Mucosa of stomach (tissue), 1 donor: Measurements from ENCODE around the gene CELSR1.

Experiments used
- H3K27me3 ChIP-seq: one replicate; pipeline ENCODE4 v1.7.0; 2013; ENCODE audit warnings: mild to moderate bottlenecking, low read length; ENCODE audit not compliant: control insufficient read depth, insufficient read depth
- H3K36me3 ChIP-seq: one replicate; pipeline ENCODE4 v1.7.0; 2013; ENCODE audit warnings: low read length; ENCODE audit not compliant: control insufficient read depth, insufficient read depth
- H3K4me1 ChIP-seq: one replicate; pipeline ENCODE4 v1.7.0; 2013; ENCODE audit warnings: mild to moderate bottlenecking, low read length; ENCODE audit not compliant: control insufficient read depth, insufficient read depth
- H3K4me3 ChIP-seq: one replicate; pipeline ENCODE4 v1.7.0; 2013; ENCODE audit warnings: low read length
- H3K9ac ChIP-seq: one replicate; pipeline ENCODE4 v1.7.0; 2013; ENCODE audit warnings: mild to moderate bottlenecking, low read length, moderate library complexity
- H3K9me3 ChIP-seq: one replicate; pipeline ENCODE4 v1.7.0; 2013; ENCODE audit warnings: mild to moderate bottlenecking, low read length, moderate library complexity; ENCODE audit not compliant: control insufficient read depth
- donor health status: Pancreatic carcinoma.

The CELSR1 gene

GRCh38 chr22:46392137-46392844 is 145.1 kb downstream of the CELSR1 start:
- Histone ChIP-seq H3K4me3 (no peak overlapping the region), H3K4me1 (peaks cover 5% of the 10 kb centered on the region), H3K9me3 (no peaks in the 10 kb centered on the region), H3K9ac (no peak overlapping the region), H3K27me3 (no peaks in the 10 kb centered on the region), H3K36me3 (no peaks in the 10 kb centered on the region)

GRCh38 chr22:46391486-46392136 is 145.8 kb downstream of the CELSR1 start:
- Histone ChIP-seq H3K9ac (no peak overlapping the region), H3K36me3 (no peaks in the 10 kb centered on the region), H3K9me3 (no peaks in the 10 kb centered on the region), H3K27me3 (no peaks in the 10 kb centered on the region), H3K4me3 (no peak overlapping the region), H3K4me1 (peaks cover 5% of the 10 kb centered on the region)

- no peaks in the 10 kb centered on the region for H3K36me3 ChIP-seq
- peak overlapping the region; percentile 34 for H3K9ac ChIP-seq
- no peaks in the 10 kb centered on the region for H3K27me3 ChIP-seq
- H3K9me3 ChIP-seq = no peaks in the 10 kb centered on the region
- peaks cover 5% of the 10 kb centered on the region for H3K4me1 ChIP-seq
- H3K4me3 ChIP-seq = no peak overlapping the region
These were observed 146.6 kb downstream of the CELSR1 start for GRCh38 chr22:46390652-46391301.

GRCh38 chr22:46390105-46390651 is 147.2 kb downstream of the CELSR1 start:
- H3K27me3 ChIP-seq = no peaks in the 10 kb centered on the region
- peak overlapping the region; percentile 34 for H3K9ac ChIP-seq
- no peak overlapping the region for H3K4me3 ChIP-seq
- H3K4me1 ChIP-seq = peaks cover 5% of the 10 kb centered on the region
- no peaks in the 10 kb centered on the region for H3K36me3 ChIP-seq
- no peaks in the 10 kb centered on the region for H3K9me3 ChIP-seq

- no peaks in the 10 kb centered on the region for H3K9me3 ChIP-seq
- peaks cover 5% of the 10 kb centered on the region for H3K4me1 ChIP-seq
- H3K36me3 ChIP-seq = no peaks in the 10 kb centered on the region
- no peak overlapping the region for H3K4me3 ChIP-seq
- no peak overlapping the region for H3K9ac ChIP-seq
- no peaks in the 10 kb centered on the region for H3K27me3 ChIP-seq
These were observed 148.3 kb downstream of the CELSR1 start for GRCh38 chr22:46389081-46389480.

GRCh38 chr22:46388647-46389046 is 148.8 kb downstream of the CELSR1 start:
- Histone ChIP-seq H3K9me3 (no peaks in the 10 kb centered on the region), H3K4me3 (no peak overlapping the region), H3K27me3 (no peaks in the 10 kb centered on the region), H3K36me3 (no peaks in the 10 kb centered on the region), H3K4me1 (peaks cover 5% of the 10 kb centered on the region), H3K9ac (no peak overlapping the region)

- Histone ChIP-seq H3K36me3 (no peaks in the 10 kb centered on the region), H3K4me3 (no peak overlapping the region), H3K9ac (no peak overlapping the region), H3K9me3 (no peaks in the 10 kb centered on the region), H3K4me1 (peaks cover 5% of the 10 kb centered on the region), H3K27me3 (no peaks in the 10 kb centered on the region)
These were observed 149.7 kb downstream of the CELSR1 start for GRCh38 chr22:46387748-46388147.

GRCh38 chr22:46386312-46386711 is 151.1 kb downstream of the CELSR1 start:
- H3K9me3 ChIP-seq = no peaks in the 10 kb centered on the region
- H3K4me3 ChIP-seq = no peak overlapping the region
- peaks cover 5% of the 10 kb centered on the region for H3K4me1 ChIP-seq
- H3K36me3 ChIP-seq = no peaks in the 10 kb centered on the region
- no peak overlapping the region for H3K9ac ChIP-seq
- no peaks in the 10 kb centered on the region for H3K27me3 ChIP-seq

- H3K4me3 ChIP-seq = no peak overlapping the region
- no peak overlapping the region for H3K9ac ChIP-seq
- H3K27me3 ChIP-seq = no peaks in the 10 kb centered on the region
- no peaks in the 10 kb centered on the region for H3K36me3 ChIP-seq
- H3K9me3 ChIP-seq = no peaks in the 10 kb centered on the region
- peaks cover 35% of the 10 kb centered on the region for H3K4me1 ChIP-seq
These were observed 154.9 kb downstream of the CELSR1 start for GRCh38 chr22:46382524-46382923.

- Histone ChIP-seq H3K36me3 (no peaks in the 10 kb centered on the region), H3K27me3 (no peaks in the 10 kb centered on the region), H3K9me3 (no peaks in the 10 kb centered on the region), H3K4me1 (peaks cover 43% of the 10 kb centered on the region), H3K4me3 (no peak overlapping the region), H3K9ac (no peak overlapping the region)
These were observed 155.7 kb downstream of the CELSR1 start for GRCh38 chr22:46381731-46382130.

GRCh38 chr22:46381142-46381541 is 156.3 kb downstream of the CELSR1 start:
- Histone ChIP-seq H3K4me3 (no peak overlapping the region), H3K27me3 (no peaks in the 10 kb centered on the region), H3K36me3 (no peaks in the 10 kb centered on the region), H3K9me3 (no peaks in the 10 kb centered on the region), H3K9ac (no peak overlapping the region), H3K4me1 (peaks cover 48% of the 10 kb centered on the region)

- Histone ChIP-seq H3K27me3 (no peaks in the 10 kb centered on the region), H3K9me3 (no peaks in the 10 kb centered on the region), H3K4me1 (peaks cover 52% of the 10 kb centered on the region), H3K36me3 (no peaks in the 10 kb centered on the region), H3K9ac (no peak overlapping the region), H3K4me3 (no peak overlapping the region)
These were observed 156.8 kb downstream of the CELSR1 start for GRCh38 chr22:46380581-46380980.
